Rectal smooth muscle tissue (tissue), 1 donor: ENCODE measurements around the gene TMPRSS13.
"Not testable (repeated sequence)": the region's sequence is repeated elsewhere in the genome, so short reads cannot be mapped to it uniquely, and the experiment has no call there.

Source experiments
- H3K27ac ChIP-seq: one replicate; pipeline ENCODE4 v1.7.0; 2013; ENCODE audit warnings: low read depth, low read length, inconsistent platforms
- H3K27me3 ChIP-seq: one replicate; pipeline ENCODE4 v1.7.0; 2013; ENCODE audit warnings: low read length; ENCODE audit not compliant: control insufficient read depth, insufficient read depth
- H3K36me3 ChIP-seq: one replicate; pipeline ENCODE4 v1.7.0; 2013; ENCODE audit warnings: low read length; ENCODE audit not compliant: control insufficient read depth, insufficient read depth
- H3K4me1 ChIP-seq: one replicate; pipeline ENCODE4 v1.7.0; 2013; ENCODE audit warnings: low read length; ENCODE audit not compliant: control insufficient read depth, insufficient read depth
- H3K4me3 ChIP-seq: one replicate; pipeline ENCODE4 v1.7.0; 2013; ENCODE audit warnings: low read length
- H3K9ac ChIP-seq: one replicate; pipeline ENCODE4 v1.7.0; 2013; ENCODE audit warnings: low read length

The TMPRSS13 gene

GRCh38 chr11:117966908-117967307 is 37.7 kb upstream of the TMPRSS13 start:
- H3K4me3 ChIP-seq = no peak overlapping the region
- H3K36me3 ChIP-seq = no peaks in the 10 kb centered on the region
- no peak overlapping the region for H3K9ac ChIP-seq
- no peaks in the 10 kb centered on the region for H3K4me1 ChIP-seq
- H3K27me3 ChIP-seq = peaks cover 2% of the 10 kb centered on the region
- H3K27ac ChIP-seq = no peak overlapping the region

GRCh38 chr11:117962826-117963225 is 33.6 kb upstream of the TMPRSS13 start:
- Histone ChIP-seq H3K4me1 (no peaks in the 10 kb centered on the region), H3K36me3 (no peaks in the 10 kb centered on the region), H3K9ac (no peak overlapping the region), H3K4me3 (no peak overlapping the region), H3K27me3 (peaks cover 2% of the 10 kb centered on the region), H3K27ac (no peak overlapping the region)

- Histone ChIP-seq H3K4me3 (no peak overlapping the region), H3K27me3 (peaks cover 2% of the 10 kb centered on the region), H3K9ac (no peak overlapping the region), H3K27ac (no peak overlapping the region), H3K4me1 (no peaks in the 10 kb centered on the region), H3K36me3 (no peaks in the 10 kb centered on the region)
These were observed 32.7 kb upstream of the TMPRSS13 start for GRCh38 chr11:117961896-117962295.

GRCh38 chr11:117960406-117960805 is 31.2 kb upstream of the TMPRSS13 start:
- Histone ChIP-seq H3K4me3 (no peak overlapping the region), H3K27me3 (peaks cover 2% of the 10 kb centered on the region), H3K27ac (no peak overlapping the region), H3K36me3 (no peaks in the 10 kb centered on the region), H3K4me1 (no peaks in the 10 kb centered on the region), H3K9ac (no peak overlapping the region)

GRCh38 chr11:117959438-117960149 is 30.4 kb upstream of the TMPRSS13 start:
- Histone ChIP-seq H3K27ac (no peak overlapping the region), H3K4me1 (no peaks in the 10 kb centered on the region), H3K4me3 (no peak overlapping the region), H3K9ac (no peak overlapping the region), H3K36me3 (no peaks in the 10 kb centered on the region), H3K27me3 (peaks cover 2% of the 10 kb centered on the region)

- H3K9ac ChIP-seq = no peak overlapping the region
- H3K36me3 ChIP-seq = no peaks in the 10 kb centered on the region
- H3K4me3 ChIP-seq = no peak overlapping the region
- H3K27me3 ChIP-seq = peaks cover 2% of the 10 kb centered on the region
- no peaks in the 10 kb centered on the region for H3K4me1 ChIP-seq
- H3K27ac ChIP-seq = no peak overlapping the region
These were observed 29.7 kb upstream of the TMPRSS13 start for GRCh38 chr11:117958949-117959348.

GRCh38 chr11:117953024-117953671 is 23.9 kb upstream of the TMPRSS13 start:
- Histone ChIP-seq H3K27ac (no peak overlapping the region), H3K9ac (no peak overlapping the region), H3K27me3 (no peaks in the 10 kb centered on the region), H3K4me3 (no peak overlapping the region), H3K4me1 (no peaks in the 10 kb centered on the region), H3K36me3 (no peaks in the 10 kb centered on the region)

- H3K27ac ChIP-seq = no peak overlapping the region
- peak overlapping the region; percentile 16 for H3K4me3 ChIP-seq
- no peak overlapping the region for H3K9ac ChIP-seq
- H3K36me3 ChIP-seq = no peaks in the 10 kb centered on the region
- no peaks in the 10 kb centered on the region for H3K27me3 ChIP-seq
- no peaks in the 10 kb centered on the region for H3K4me1 ChIP-seq
These were observed 22.1 kb upstream of the TMPRSS13 start for GRCh38 chr11:117950993-117951961.

GRCh38 chr11:117950301-117950700 is 21.1 kb upstream of the TMPRSS13 start:
- Histone ChIP-seq H3K4me3 (no peak overlapping the region), H3K36me3 (no peaks in the 10 kb centered on the region), H3K27me3 (no peaks in the 10 kb centered on the region), H3K4me1 (no peaks in the 10 kb centered on the region), H3K27ac (no peak overlapping the region), H3K9ac (no peak overlapping the region)

- Histone ChIP-seq H3K4me3 (no peak overlapping the region), H3K36me3 (no peaks in the 10 kb centered on the region), H3K27me3 (no peaks in the 10 kb centered on the region), H3K9ac (no peak overlapping the region), H3K4me1 (no peaks in the 10 kb centered on the region), H3K27ac (no peak overlapping the region)
These were observed 19.9 kb upstream of the TMPRSS13 start for GRCh38 chr11:117949062-117949461.

GRCh38 chr11:117948466-117948865 is 19.3 kb upstream of the TMPRSS13 start:
- H3K4me1 ChIP-seq, H3K27ac ChIP-seq, H3K4me3 ChIP-seq, H3K9ac ChIP-seq, H3K27me3 ChIP-seq, H3K36me3 ChIP-seq: not testable (repeated sequence)

GRCh38 chr11:117947751-117948150 is 18.5 kb upstream of the TMPRSS13 start:
- H3K4me3 ChIP-seq, H3K9ac ChIP-seq, H3K27me3 ChIP-seq, H3K36me3 ChIP-seq, H3K27ac ChIP-seq, H3K4me1 ChIP-seq: not testable (repeated sequence)
